Breast epithelium (tissue), 3 donors: ENCODE data around the gene DHRS12.

Experiments used
- POLR2A ChIP-seq: fragments of 450-650 bp; IDR thresholded peaks from one replicate; pipeline ENCODE4 v1.6.1; 2016; ENCODE audit warnings: antibody characterized with exemption, mild to moderate bottlenecking, moderate library complexity
- TF ChIP-seq, protein P1 (sequence below), 3 donors: fragments of 450-650 bp; IDR thresholded peaks; one replicate each; pipeline ENCODE4 v1.5.1; 2016 to 2017; ENCODE audit warnings: antibody characterized with exemption in 3 of 3, mild to moderate bottlenecking in 3 of 3, moderate library complexity in 3 of 3

DNA sequence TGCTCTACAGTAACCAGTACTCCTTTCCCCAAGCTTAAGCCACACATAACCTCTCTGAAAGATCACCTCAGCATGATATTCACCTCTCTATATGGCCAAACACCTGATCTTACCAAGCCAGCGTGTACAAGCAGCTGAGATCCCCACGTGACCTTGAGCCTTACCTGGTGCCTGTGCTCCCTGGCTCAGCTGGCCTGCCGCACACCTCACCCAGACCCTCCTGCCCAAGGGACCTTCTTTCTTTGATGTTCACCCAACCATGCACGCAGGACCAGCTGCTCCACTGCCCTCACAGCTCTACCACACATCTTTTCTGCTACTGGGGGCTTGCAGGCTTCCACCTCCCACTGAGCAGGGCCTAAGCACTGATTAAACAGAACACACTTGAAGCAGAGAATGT is 9.0 kb downstream of the DHRS12 start:
- TF ChIP-seq, protein P1, sequence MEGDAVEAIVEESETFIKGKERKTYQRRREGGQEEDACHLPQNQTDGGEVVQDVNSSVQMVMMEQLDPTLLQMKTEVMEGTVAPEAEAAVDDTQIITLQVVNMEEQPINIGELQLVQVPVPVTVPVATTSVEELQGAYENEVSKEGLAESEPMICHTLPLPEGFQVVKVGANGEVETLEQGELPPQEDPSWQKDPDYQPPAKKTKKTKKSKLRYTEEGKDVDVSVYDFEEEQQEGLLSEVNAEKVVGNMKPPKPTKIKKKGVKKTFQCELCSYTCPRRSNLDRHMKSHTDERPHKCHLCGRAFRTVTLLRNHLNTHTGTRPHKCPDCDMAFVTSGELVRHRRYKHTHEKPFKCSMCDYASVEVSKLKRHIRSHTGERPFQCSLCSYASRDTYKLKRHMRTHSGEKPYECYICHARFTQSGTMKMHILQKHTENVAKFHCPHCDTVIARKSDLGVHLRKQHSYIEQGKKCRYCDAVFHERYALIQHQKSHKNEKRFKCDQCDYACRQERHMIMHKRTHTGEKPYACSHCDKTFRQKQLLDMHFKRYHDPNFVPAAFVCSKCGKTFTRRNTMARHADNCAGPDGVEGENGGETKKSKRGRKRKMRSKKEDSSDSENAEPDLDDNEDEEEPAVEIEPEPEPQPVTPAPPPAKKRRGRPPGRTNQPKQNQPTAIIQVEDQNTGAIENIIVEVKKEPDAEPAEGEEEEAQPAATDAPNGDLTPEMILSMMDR (IDR thresholded peaks at IDR 0.05), result no peak
- no peak for TF ChIP-seq POLR2A
